Diencephalon (tissue), 1 donor: Measurements from ENCODE around the gene CPSF3. TPM values are rescaled to one million over a fixed set of nuclear protein-coding genes. Genes with fewer than 3 reads are reported as not detected.

Experiments
- total RNA-seq: library from RNA; depleted of rRNA; stranded (reverse); fragments of >200 nt; gene quantifications from one replicate; pipeline ENCODE4 v1.2.3, GENCODE V29; 2014

Gene CPSF3
- total RNA-seq, result 33.7 TPM

DNA sequence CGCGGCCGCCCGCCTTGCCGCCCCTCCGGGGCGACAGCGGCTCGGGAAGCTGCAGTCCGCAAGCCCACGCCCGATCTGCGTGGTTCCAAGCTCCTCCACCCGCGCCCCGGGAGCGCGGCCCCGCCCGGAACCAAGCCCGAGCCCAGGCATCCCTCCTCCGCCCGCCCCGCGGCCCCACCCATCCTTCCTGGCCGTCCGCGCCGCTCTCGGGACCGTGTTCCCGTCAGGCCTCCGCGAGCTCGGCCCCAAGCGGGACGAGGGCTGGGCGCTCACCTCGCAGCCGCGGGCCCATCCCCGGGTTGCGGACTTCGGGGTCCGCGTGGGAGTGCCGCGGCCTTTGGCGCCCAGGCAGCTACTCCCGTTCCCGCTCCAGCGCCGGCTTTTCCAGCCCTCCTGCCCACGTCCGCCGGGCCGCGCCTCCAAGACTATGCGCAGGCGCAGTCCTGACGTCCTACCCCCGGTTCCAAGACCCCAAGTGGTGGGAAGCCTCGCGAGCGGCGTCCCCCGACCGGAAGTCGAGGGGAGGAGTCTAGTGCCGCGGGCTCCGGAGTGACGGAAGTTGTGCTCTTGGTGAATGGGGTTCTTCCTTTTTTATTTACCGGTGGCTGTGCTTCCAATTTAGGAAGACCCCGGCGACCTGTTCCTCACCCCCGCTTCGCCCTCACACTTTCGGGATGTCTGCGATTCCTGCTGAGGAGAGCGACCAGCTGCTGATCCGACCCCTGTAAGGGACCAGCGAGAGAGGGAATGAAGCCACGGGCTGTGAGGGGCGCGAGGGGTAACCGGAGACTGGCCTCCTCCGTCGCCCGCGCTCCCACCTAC lies at the start of gene CPSF3, which contains the start of gene ITGB1BP1:
CPSF3 (plus strand) TSS at position 555 of the 822 bp plus-strand sequence; CDS start at position 675, 120 bp downstream.
ITGB1BP1 (minus strand) TSS at position 429 of the 822 bp plus-strand sequence. CDS start 4,831 bp downstream, outside the sequence.

DNA sequence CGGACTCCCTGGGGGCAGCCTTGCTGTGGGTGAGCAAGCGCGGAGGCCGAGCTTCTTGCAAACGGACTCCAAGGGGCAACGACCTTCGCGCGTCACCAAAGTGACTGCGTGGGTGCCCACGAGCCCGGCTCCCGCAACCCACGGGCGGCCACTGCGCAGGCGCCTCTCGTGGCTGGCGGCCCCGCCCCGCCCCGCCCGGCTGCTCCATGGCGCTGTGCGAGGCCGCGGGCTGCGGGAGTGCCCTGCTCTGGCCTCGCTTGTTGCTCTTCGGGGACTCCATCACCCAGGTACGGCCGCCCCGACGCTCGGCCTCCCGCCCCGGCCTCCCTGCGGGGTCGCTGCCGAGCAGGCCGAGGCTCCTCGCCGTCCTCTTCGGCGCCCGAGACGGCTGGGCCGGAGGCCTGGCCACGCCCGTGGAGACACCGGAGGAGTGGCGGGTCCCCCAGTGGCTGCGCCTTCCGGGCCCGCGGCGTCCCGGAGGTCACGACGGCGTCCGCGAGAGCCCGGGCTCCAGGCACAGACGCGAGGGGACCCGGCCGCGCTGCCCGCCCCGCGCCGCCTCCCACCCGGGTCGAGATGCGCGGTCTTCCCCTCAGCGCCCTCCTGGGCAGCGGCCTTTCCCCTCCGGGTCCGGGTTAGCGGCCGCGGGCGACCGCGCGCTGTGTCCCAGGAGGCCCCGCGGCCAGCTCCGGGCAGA lies 51.1 kb downstream of the CPSF3 start, which contains the start of gene IAH1:
IAH1 (plus strand) TSS at position 191 of the 697 bp plus-strand sequence; CDS start at position 207, 16 bp downstream.

Other genes starting within 250 kb of the CPSF3 start
- gene ASAP2, start 216.8 kb upstream of the CPSF3 start, total RNA-seq, result 51.7 TPM
- gene ITGB1BP1, start 126 bp upstream of the CPSF3 start, total RNA-seq, result 60.0 TPM
- gene IAH1, start 50.9 kb downstream of the CPSF3 start, total RNA-seq, result 56.5 TPM
- 40.6 TPM for gene ADAM17, start 132.2 kb downstream of the CPSF3 start, total RNA-seq
- gene YWHAQ, start 207.3 kb downstream of the CPSF3 start, total RNA-seq, result 830 TPM